GM18951 (cell line): Measurements from ENCODE around the gene MED27.
"Not testable (repeated sequence)": the region's sequence is repeated elsewhere in the genome, so short reads cannot be mapped to it uniquely, and the experiment has no call there.

ENCODE experiments used
- POLR2A ChIP-seq: IDR thresholded peaks from 4 replicates; pipeline ENCODE4 v1.6.1; 2011; ENCODE audit warnings: mild to moderate bottlenecking; ENCODE audit not compliant: insufficient read length, insufficient read depth; ENCODE audit errors: extremely low read depth
- in situ Hi-C: fragments of 300-500 bp; cut with MboI; formaldehyde crosslinking; loops from one replicate; pipeline ENCODE4 v1.12.0; 2022; ENCODE audit warnings: low sequenced_read_pairs, mixed read lengths, inconsistent platforms; ENCODE audit not compliant: unreplicated experiment

The MED27 gene

DNA sequence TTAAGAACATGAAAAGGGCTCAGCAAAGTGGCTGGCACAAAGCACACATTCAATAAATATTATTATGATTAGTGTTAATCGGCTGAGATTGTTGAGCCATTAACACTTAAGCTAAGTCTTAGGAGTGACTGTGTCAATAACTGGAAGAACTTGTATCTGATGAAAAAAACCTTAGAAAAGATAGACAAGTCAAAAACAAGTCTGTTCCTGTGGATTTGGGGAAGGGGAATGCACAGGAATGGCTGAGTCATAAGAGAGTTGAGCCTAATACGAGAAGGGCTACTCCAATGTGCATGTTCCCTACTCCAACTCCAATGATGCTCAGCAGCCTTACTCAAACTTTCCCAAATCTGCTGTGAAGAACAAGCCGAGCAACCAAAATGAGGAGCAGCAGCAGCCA, 53.9 kb downstream of the MED27 start:
- in situ Hi-C loops = no loop called here
- TF ChIP-seq POLR2A = no peak

GRCh38 chr9:132024589-132024988, 55.1 kb downstream of the MED27 start:
- TF ChIP-seq POLR2A = no peak
- in situ Hi-C loops = no loop called here

GRCh38 chr9:132023419-132024180, 56.1 kb downstream of the MED27 start:
- TF ChIP-seq POLR2A = no peak
- in situ Hi-C loops = no loop called here

DNA sequence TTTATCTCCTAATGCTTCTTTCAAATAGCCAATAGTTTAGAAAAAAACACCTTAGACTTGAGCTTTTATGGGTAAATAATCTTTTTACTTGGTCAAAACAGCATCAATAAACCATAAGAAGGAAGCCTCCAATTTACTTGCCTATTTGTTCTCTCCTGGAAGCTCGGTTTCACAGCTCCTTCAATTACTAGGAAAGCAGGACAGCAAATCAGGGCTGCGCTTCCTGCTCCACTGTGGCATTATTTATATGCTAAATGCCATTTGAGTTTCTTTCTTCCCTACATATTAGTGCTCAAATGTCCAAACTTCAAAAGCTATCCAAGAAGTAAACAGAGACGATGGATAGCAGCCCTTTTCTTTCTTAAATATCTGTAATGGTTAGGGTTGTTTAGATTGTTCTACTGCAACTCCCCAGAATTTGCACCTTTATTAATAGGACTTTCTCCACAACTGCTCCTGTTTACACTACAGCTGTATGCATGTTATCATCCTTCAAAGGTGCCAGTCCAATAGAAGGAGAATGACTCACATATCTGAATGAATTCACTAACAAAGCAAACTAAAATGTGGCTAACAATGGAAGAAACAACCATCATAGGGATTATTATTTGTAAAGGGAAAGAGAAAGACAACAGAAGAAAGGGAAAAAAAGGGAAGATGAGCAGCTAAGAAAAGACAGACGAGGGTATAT, 58.7 kb downstream of the MED27 start:
- no peak for TF ChIP-seq POLR2A

DNA sequence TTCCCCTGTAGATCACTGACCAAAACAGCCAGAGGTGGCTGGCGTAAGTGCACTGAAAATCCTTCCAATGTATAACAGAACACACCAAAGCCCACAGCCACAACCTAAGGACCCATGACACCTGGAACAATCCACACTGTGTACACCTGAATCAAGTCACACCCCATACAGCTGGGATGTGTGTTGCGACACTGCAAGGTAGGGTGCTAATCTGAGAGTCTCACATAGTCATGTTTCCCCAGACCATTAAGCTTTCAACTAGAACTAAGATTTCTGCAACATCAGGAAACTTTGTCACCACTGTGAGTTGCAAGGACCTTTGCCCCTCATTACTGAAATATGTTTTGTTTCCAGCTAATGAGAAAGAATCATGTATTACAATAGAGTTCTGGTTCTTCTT, 59.4 kb downstream of the MED27 start:
- in situ Hi-C loops = no loop called here
- no peak for TF ChIP-seq POLR2A

More for the DNA sequence above, 58.7 kb downstream of the MED27 start:
- in situ Hi-C loops = no loop called here

- in situ Hi-C loops = no loop called here
- TF ChIP-seq POLR2A = no peak
These were observed 60.0 kb downstream of the MED27 start for GRCh38 chr9:132019702-132020101.

GRCh38 chr9:132018957-132019405, 60.7 kb downstream of the MED27 start:
- in situ Hi-C loops = no loop called here
- no peak for TF ChIP-seq POLR2A

GRCh38 chr9:132016456-132016855, 63.2 kb downstream of the MED27 start:
- TF ChIP-seq POLR2A = no peak
- in situ Hi-C loops = no loop called here

DNA sequence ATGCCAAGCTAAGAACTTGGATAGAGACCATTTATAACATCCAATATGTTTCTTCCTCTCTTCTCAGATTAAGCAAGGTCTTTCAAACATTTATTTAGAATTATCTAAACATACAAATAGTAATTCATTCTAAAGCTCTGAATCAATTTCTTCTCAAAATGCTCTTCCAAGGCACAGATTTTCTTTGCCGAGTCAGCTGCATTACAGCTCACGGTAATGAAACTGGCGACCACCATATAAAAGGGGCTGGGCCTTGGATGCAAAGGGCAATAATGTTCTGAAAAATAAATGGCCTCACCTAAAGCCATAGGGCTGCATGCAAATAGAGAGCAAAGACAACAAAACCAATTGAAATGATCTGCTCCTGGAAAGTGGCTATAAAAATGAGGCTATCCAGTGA, 63.8 kb downstream of the MED27 start:
- in situ Hi-C loops = no loop called here
- no peak for TF ChIP-seq POLR2A

- no peak for TF ChIP-seq POLR2A
- in situ Hi-C loops = no loop called here
These were observed 65.4 kb downstream of the MED27 start for GRCh38 chr9:132014218-132014805.

GRCh38 chr9:132012704-132013357, 66.8 kb downstream of the MED27 start:
- TF ChIP-seq POLR2A = no peak
- in situ Hi-C loops = no loop called here

DNA sequence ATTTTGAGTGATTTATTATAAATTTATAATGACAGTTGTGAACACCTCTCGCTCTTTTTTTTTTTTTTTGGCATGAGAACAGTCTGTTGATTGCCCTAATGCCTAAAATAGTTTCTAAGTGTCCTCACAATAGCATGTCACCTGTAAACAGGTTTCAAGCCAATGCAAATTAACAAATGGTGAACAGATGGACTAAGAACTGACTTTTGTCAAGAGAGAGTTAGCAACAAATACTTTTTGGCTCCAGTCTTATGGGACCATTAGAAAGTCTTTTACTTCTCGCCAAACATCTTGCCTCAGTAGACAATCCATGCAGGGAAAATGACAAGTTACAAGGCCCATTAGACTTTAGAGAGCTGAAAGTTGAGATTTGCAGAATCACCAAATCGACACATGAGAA, 67.8 kb downstream of the MED27 start:
- in situ Hi-C loops = no loop called here
- TF ChIP-seq POLR2A = no peak

DNA sequence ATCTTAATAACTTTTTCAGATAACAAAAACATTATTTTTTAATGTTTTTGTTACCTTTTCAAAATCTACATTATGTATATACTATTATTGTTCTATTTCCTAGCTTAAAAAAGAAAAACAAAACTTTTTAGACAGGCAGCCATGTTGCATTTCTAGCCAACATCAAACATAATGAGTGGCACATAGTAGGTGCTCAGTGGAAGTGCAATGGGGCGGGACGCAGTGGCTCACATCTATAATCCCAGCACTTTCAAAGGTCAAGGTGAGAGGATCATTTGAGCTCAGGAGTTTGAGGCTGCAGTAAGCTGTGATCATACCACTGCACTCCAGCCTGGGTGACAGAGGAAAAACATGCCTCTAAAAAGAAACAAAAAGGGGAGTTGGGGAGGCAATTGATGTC, 68.4 kb downstream of the MED27 start:
- in situ Hi-C loops = no loop called here
- no peak for TF ChIP-seq POLR2A

- in situ Hi-C loops = not testable (repeated sequence)
These were observed 69.5 kb downstream of the MED27 start for GRCh38 chr9:132010201-132010600.
